GM19468 (cell line): ENCODE measurements around the gene RHOJ.
A peak's percentile ranks its signal among the peaks of the same experiment; 100 is the strongest.
"Not testable (repeated sequence)": the region's sequence is repeated elsewhere in the genome, so short reads cannot be mapped to it uniquely, and the experiment has no call there.

Experiments used
- ATAC-seq: cut with Tn5 transposase; IDR thresholded peaks from one replicate; pipeline ENCODE4 v1.9.1; 2021; ENCODE audit warnings: mild to moderate bottlenecking, moderate library complexity, moderate number of reproducible peaks; ENCODE audit not compliant: unreplicated experiment; ENCODE audit errors: extremely low read depth

The RHOJ gene

DNA sequence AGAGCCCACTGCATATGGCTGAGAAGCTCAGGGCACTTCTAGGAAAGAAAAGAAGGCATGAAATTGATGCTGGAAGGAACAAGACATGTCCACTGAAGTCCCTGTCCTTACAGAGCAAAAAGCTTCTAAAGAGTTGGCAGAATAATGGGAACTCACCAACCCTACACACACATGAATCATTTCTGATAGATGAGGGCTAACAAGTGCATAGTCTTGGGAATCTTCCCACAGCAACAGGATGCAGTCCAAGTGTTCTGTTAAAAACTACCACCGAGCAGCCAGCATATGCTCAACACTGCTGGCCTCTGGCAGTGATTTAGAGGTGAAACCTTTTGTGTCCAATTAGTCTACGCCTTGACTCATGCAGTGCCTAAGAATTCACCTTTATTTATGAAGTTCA, 44.8 kb downstream of the RHOJ start:
- no peak for ATAC-seq

DNA sequence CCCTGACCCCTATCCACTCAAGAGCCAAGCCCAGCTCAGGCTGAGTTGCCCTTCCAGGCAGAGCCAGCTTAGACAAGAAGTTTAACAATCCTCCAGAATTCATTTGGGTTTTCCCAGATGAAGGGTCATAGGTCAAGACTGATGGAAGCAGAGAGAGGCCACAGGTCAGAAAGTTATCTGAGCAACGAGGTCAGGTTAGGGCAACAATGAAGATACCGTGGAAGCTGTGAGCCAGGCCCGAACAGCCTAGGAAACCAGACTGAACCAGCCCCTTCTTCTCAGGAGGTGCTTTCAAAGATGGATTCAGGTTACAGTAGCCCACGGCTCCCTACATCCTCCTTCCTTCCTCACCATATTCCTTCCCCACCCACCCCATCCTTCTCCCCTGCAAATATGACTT, 53.1 kb downstream of the RHOJ start:
- ATAC-seq = no peak

DNA sequence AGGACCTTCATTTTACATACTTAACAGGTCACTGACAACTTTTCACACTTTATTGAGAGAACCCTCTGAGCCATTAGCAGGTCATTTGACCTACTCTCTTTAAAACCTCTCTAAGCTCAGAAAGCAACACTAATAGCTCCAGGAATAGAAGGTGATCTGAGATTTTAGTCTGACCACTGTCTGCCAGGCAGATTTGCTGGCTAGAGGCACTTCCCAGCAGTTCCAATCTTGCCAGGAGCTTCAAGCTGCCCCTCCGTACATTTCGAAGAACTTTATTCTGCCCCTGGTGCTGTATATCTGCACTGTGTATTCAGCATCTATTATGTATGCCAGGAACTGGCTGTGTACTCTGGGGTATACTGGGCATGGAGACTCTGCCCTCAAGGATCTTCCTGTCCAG, 58.2 kb downstream of the RHOJ start:
- no peak for ATAC-seq

DNA sequence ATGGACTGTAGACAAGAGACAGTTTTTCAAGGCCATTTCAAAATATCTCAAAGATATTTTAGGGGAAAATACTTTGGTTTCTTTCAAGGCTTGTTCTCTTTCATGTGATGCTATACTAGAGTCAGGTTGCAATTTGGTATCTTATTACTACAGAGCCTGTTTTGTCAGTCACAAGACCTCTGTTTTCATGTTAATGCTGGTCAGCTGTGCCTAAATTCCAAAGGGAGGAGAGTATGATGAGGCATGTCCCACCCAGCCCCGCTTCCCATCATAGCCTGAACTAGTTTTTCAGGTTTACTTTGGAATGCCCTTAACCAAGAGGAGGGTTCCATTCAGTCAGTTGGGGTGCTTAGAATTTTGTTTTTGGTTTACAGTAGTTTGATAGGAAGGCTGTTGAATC, 61.9 kb downstream of the RHOJ start:
- ATAC-seq = no peak

DNA sequence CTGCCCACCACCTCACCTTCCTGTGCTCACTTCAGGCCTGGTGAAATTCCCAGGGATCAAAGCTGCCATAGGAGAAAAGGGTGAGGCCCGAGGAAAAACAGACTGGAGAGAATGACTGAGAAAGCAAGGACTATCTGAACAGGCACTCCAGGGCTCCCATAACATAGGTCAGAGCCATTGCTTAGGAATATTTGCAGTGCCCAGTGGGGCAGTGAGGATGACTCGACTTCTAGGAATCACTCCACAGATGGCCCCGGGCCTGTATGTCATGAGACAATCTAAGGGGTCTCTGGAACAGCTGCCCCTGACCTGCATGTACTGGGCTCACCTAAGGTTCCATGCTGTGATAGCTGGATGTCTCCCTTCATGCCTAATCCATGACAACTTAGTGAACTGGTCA, 62.9 kb downstream of the RHOJ start:
- no peak for ATAC-seq

DNA sequence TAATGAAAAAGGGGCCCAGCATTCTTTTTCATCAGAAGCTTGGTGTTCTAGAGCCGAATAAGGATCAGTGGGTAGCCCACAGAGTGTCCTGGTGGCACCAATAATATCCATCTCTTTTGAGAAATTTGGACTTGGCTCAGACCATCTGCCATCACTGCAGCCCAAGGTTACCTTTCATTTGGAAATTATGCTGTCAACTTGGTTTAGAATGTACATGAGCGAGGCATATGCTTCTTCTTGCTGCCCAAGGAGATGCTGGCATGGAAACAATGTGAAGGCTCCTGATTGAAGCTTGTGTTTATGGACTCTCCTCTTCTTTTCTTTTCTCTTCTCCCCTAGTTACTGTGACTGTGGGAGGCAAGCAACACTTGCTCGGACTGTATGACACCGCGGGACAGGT, 64.5 kb downstream of the RHOJ start:
- ATAC-seq = no peak

DNA sequence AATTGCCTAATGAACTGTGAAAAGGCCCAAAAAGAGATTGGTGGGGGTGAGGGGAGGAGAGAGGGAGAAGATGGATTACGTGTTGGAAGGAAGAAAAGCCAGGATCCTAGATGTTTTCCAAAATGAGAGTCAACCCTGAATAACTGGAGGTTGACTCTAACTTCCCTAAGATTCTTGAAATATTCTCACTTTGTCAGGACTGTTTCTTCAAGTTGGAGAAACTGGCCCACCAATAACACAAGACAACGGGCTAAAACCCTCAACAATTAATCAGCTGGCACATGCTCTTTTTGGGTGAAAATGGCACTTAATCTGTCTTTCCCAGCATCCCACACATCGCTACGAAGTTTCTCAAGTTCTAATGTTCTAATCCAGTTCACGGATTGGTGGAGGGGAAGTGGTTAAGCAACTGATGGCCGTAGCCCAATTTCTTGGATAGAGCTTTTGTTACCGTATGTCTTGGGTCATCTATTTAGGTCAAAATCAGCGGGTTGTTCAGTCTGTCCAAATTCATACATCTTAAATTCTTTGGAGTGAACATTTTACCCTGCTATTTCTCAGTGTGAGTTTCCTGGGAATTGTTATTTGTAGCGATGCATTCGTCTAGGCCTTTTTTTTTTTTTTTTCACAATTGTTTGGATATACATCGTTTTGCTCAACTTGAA, 65.5 kb downstream of the RHOJ start:
- no peak for ATAC-seq

DNA sequence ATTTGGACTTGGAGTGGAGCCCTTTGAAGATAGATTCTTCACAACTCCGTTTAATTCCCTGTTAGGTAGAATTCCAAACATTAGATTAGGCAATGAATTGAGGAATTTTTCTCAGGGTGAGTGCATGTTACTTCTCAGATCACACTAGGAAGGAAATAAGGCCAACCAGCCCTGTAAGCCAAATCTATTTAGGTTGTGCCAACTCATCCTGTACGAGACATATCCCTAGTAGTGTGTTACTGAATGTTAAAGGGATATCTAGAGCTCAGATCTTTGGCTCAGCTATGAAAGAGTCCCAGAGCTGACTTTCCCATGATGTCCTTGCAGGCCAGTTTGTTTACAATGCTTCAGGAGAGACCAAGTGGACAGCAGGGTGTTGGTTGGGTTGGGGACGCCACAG, 68.9 kb downstream of the RHOJ start:
- ATAC-seq = no peak

DNA sequence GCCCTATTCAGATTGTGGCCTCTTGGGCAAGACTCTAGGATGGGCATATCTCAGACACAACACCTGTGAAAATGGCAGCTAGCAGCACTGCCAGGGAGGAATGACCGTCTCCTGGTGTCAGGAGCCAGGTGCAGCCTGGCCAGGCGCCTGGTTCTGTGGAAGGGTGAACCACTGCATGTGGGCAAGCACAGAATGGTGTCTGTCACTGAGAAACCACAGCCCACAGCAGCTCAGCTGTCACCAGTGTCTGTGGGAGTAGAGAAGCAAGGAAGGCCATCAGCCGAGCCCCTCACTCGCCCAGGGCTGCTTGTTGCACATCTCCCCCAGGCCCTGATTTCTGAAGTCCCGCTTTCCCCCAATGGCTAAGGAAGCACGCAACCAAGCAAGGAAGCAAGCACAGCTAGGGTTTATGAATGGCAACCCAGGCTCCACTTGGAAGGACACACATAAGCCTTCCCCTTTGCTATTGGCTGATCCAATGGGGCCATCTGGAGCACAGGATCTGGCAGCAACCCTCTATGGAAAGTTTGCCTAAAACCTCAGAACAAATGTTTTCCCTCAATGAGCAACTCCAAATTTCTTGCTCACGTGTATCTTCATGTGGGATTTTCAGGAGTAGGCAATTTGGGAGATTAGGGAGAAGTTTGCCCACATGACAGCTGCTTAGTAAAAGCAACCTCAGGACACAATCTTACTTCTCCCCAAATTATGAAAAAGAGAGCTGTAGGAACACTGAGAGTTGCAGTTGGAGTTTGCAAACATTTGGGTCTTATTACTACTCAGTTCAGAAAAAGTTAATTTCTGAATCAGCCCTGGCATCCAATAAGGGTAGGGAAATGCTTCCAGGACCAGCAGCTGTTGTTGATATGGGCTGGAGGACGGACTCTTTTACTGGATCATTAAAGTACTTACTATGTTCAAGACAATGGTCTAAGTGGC, 69.7 kb downstream of the RHOJ start:
- no peak for ATAC-seq

DNA sequence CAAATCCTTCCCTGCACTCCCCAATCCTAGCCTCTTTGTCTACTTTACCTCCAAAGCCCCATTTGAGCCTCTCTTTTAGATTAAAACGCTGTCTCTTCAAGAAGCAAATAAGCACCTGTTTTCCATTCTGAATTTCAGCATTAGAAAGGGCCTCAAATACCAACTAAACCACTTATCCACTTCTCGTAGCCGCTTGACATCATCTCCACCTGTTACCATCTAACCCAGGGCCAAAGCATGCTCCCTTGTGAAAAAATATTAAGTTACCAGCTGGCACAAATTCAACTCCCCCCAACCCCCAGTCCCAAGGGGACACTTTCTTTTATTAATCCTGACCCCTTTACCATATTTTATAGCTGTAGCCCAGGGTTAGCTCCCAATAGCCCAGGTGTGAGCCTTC, 71.4 kb downstream of the RHOJ start:
- no peak for ATAC-seq

DNA sequence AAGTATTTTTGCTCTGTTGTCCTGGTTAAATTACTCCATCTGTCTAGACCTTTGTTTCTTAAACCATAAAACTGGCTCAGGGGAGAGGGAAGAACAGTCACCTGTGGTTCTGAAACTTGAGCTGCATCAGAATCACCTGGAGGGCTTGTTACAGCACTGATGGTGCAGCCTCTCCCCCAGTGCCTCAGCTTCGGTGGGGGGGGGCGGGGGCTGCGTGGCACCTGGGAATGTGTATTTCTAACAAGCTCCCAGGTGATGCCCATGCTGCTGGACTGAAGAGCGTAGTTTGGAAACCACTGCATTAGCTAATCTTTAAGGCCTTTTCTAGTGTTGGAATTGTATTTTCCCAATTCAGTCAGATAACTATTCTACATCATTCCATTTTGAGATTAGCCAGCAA, 71.8 kb downstream of the RHOJ start:
- no peak for ATAC-seq

DNA sequence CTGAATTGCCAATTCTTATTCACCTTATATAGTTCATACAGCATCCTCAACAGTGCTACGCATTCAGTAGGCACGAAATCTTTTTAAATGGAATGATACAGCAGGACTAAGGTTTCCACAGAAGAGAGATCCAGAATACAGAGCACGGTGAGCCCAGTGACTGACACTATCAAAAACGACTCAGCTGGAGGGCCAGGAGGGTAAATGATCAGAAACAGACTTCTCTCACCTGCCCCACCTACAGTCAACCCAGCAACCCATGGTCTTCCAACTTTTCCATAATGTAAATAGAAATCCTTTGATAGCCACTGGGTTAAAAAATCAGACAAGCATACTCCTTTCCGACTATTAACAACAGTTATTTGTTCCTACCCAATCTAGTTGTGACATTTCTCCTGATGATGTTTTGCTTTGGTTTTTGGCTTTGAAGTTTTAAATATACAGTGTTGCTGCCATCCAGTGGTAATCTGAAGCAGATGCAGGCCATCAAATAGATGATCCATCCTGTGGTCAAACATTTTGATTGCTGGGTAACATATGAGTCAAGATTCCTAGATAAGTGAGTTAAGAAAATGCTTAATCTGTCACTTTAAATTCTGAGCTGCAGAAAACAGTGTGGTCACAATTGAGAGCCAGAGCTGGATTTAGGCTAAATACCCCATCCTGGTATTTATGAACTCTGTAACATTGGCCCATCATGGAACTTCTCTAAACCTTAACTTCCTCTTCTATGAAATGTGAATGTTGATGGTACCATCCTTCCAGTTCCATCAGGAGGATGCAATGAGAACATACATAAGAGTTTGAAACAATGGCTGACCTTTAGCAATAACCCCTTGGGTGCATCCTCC, 72.5 kb downstream of the RHOJ start:
- ATAC-seq = no peak

DNA sequence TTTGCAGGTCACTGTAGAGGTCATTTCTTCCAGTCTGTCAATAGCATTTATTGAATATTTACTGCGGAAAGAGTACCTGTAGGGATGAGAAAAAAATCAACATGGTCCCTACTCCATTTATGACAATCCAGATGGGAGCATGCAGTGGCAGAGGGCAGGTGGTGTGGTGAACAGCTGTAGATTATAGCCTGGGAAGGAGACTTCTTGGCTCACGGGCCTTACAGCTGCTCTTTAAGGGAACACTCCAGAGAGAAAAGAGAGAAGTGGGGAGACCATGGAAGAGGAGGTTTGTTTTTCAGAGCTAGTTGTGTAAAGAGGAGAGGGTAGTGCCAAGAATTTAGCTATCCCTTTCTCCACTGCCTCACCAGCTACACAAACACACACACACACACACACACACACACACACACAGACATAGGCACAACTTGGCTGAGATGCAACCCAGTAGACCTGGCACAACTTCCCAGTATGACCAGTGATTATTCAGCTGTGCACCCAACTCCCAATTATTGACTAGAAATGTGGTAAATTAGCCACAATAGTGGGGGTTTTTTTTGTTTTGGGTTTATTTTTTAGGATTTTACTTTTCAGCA, 73.4 kb downstream of the RHOJ start:
- ATAC-seq = no peak

DNA sequence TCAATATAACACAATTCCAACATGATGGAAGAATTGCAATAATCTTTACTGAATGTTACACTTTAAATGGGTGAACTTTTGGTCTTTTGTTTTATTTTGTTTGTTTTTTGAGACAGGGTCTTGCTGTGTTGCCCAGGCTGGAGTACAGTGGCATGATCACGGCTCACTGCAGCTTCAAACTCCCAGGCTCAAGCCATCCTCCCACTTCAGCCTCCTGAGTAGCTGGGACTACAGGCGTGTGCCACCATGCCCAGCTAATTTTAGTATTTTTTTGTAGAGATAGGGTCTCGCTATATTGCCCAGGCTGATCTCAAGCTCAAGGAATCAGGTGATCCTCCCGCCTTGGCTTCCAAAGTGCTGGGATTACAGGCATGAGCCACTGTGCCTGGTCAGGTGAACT, 75.7 kb downstream of the RHOJ start:
- not testable (repeated sequence) for ATAC-seq

DNA sequence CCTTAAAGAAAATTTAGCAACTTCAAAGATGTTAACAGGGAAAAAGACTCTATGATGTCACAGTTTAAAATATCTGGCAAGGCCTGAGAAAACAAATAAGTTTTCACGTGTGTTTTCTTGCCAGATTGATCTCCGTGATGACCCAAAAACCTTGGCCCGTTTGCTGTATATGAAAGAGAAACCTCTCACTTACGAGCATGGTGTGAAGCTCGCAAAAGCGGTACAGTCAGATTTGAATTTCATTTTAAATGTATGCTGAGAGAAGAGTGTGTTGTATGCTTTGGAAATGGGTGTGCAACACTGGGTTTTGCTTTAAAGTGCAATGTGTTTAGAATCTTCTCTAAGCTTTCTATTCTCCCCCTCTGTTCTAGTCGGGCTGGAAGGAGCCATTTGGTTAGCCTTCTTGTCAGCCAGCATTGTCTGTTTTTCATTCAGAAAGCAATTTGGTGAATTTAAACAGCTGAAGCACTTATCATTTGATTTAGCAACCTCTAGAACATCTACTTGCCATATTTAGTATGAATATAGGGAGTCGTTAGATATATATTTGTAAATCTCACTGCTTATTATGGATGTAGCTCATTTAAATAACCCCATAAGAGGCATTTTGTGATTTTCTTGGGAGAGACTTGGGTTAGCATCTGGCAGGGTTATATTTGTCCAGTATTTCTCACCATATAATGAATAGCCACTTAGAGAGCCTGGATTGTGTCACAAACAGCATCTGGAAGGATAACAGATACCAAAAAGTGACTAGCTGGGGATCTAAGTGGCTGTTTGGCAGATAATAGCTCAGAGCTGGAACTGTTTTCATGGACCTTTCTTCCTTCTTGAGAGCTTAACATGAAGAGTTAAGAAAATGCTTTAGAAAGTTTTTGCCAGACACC, 79.0 kb downstream of the RHOJ start:
- ATAC-seq = peak; percentile 29

DNA sequence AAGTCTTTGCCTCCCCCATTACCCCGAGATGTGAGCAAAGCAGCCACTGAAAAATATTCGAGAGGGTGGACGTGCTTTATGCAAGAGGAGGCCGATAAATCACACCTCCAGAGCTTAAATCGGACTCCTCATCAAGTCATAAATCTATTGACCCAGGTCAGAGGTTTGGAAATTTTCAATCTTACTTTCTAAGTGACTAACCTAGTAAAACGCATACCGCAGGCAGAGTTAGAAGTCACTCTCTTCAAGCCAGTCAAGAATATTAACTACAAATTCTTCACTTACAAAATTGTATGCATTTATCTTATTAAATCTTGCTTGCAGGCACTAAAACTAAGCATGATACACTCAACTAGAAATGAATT, 79.6 kb downstream of the RHOJ start:
- ATAC-seq = no peak

DNA sequence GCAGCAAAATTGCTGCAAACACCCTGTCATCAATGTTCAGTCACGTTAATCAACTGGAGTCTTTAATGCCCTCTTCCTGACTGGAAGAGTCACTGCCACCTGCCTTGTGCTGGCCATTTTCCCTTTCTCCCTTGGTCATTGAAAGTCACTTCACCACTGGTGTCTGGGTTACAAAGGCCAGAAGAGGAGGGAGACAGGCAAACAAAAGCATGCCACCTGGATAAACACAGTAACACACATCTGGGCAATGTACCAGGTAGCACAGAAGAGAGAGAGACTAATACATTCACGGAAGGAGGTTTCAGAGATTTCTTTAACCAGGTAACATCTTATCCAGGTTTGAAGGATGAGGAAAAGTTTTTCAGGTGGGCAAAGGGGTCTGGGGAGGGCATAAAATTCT, 81.8 kb downstream of the RHOJ start:
- no peak for ATAC-seq

DNA sequence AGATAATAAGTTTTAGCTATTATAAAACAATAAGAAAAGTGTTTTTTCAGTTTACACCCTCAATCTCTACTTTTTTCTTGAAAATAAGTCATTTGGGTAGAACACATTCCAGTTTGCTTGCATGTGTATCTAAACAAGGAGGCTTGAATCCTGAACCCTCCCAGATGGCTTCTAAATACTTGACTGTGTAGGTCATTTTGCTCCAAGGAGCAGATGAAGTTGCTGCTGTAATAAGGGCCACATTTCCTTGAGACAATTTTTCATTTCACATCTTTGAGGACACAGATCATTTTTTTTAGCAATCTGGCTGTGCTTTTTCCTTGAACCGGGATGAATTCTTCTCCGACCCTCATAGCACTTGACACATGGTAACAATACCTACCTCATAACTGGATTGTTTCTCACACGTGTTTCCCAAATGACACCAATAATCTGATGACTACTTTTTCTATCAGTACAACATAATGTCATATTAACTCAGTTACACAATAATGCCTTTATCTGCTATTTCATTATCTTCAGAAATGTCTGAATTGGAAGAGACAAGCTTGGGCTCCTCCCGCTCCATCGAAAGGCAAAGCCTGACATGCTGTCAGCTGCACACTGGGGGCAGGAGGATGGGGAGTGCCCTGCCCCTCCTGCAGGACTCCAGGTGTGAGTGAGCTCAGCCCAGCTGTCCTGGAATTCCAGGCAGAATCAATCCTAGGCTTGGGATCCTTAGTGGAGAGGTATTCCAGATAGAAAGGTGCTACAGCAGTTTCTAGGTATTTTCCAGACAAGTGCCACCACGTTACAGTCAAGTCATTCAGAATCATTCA, 83.6 kb downstream of the RHOJ start:
- ATAC-seq = no peak

DNA sequence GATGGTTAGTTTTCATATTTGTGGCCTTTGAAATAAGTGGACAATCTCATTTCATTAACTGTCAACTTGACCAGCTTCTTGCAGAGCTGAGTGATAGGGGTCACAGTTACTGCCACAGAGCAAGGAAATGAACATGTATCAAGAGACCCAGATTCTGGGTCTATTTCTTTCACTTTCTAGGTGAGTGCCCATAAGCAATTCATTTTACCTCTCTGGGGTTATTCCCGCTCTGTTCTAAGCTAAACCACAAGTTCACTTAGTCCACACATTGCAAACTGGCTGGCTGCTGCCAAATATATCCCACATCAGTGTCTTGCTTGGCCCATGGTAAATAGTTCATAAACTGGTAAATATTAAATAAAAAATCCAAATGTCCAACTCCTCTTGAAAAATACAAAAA, 84.6 kb downstream of the RHOJ start:
- no peak for ATAC-seq
